BLaER1 (cell line): ENCODE results near the gene IL1RAP.

Experiments used
- H3K27ac ChIP-seq: shearing (Covaris generic); formaldehyde crosslinking; 2 replicates; pipeline ENCODE4 v1.8.1; 2022
- H3K27me3 ChIP-seq: shearing (Covaris generic); formaldehyde crosslinking; 2 replicates; pipeline ENCODE4 v1.8.1; 2022
- H3K36me3 ChIP-seq: shearing (Covaris generic); formaldehyde crosslinking; 2 replicates; pipeline ENCODE4 v1.8.1; 2022
- H3K4me1 ChIP-seq: shearing (Covaris generic); formaldehyde crosslinking; 2 replicates; pipeline ENCODE4 v1.8.1; 2022
- H3K4me2 ChIP-seq: shearing (Covaris generic); formaldehyde crosslinking; 2 replicates; pipeline ENCODE4 v1.8.1; 2022
- H3K4me3 ChIP-seq: shearing (Covaris generic); formaldehyde crosslinking; 2 replicates; pipeline ENCODE4 v1.8.1; 2022
- H3K9ac ChIP-seq: shearing (Covaris generic); formaldehyde crosslinking; 2 replicates; pipeline ENCODE4 v1.8.1; 2022
- H3K9me3 ChIP-seq: shearing (Covaris generic); formaldehyde crosslinking; 2 replicates; pipeline ENCODE4 v1.8.1; 2022
- H4K20me1 ChIP-seq: shearing (Covaris generic); formaldehyde crosslinking; 2 replicates; pipeline ENCODE4 v1.8.1; 2022
- Cebpa-rat ChIP-seq: shearing (Covaris generic); IDR thresholded peaks from 2 replicates; pipeline ENCODE4 v1.8.1; 2022

The IL1RAP gene

GRCh38 chr3:190566043-190566933 lies 52.4 kb downstream of the IL1RAP start:
- no peaks in the 10 kb centered on the region for H3K9me3 ChIP-seq
- no peak overlapping the region for H3K27ac ChIP-seq
- TF ChIP-seq Cebpa-rat: peak; percentile 51; the same call in 1 of the 2 replicates
- H3K27me3 ChIP-seq: no peaks in the 10 kb centered on the region
- no peaks in the 10 kb centered on the region for H3K36me3 ChIP-seq
- H4K20me1 ChIP-seq: no peaks in the 10 kb centered on the region
- no peak overlapping the region for H3K9ac ChIP-seq
- H3K4me3 ChIP-seq: no peak overlapping the region
- peaks cover 8% of the 10 kb centered on the region; the same call in 1 of the 2 replicates for H3K4me1 ChIP-seq
- 0 out of 2 replicates have a peak overlapping the region, but pooled peaks have one; percentile 17 for H3K4me2 ChIP-seq

- TF ChIP-seq Cebpa-rat: no peak
- no peak overlapping the region for H3K27ac ChIP-seq
- no peak overlapping the region for H3K9ac ChIP-seq
- no peaks in the 10 kb centered on the region for H4K20me1 ChIP-seq
- peaks cover 8% of the 10 kb centered on the region; the same call in 1 of the 2 replicates for H3K4me1 ChIP-seq
- no peak overlapping the region for H3K4me3 ChIP-seq
- no peaks in the 10 kb centered on the region for H3K36me3 ChIP-seq
- H3K4me2 ChIP-seq: no peak overlapping the region
- H3K27me3 ChIP-seq: no peaks in the 10 kb centered on the region
- no peaks in the 10 kb centered on the region for H3K9me3 ChIP-seq
These were observed 54.2 kb downstream of the IL1RAP start for GRCh38 chr3:190568036-190568435.

- TF ChIP-seq Cebpa-rat: no peak
- Histone ChIP-seq H3K9ac (no peak overlapping the region), H3K9me3 (peaks cover 4% of the 10 kb centered on the region; the same call in 1 of the 2 replicates), H4K20me1 (no peaks in the 10 kb centered on the region), H3K4me3 (no peak overlapping the region), H3K36me3 (no peaks in the 10 kb centered on the region), H3K27me3 (no peaks in the 10 kb centered on the region), H3K4me1 (no peaks in the 10 kb centered on the region), H3K4me2 (no peak overlapping the region), H3K27ac (no peak overlapping the region)
These were observed 60.6 kb downstream of the IL1RAP start for GRCh38 chr3:190574473-190574872.

- Histone ChIP-seq H3K9me3 (peaks cover 4% of the 10 kb centered on the region; the same call in 1 of the 2 replicates), H3K4me2 (no peak overlapping the region)
These were observed 61.7 kb downstream of the IL1RAP start for GRCh38 chr3:190575437-190576185.

GRCh38 chr3:190577225-190577624 lies 63.3 kb downstream of the IL1RAP start:
- H3K4me2 ChIP-seq: no peak overlapping the region

More at GRCh38 chr3:190575437-190576185, 61.7 kb downstream of the IL1RAP start:
- no peaks in the 10 kb centered on the region for H3K27me3 ChIP-seq
- H3K4me1 ChIP-seq: no peaks in the 10 kb centered on the region
- H3K36me3 ChIP-seq: no peaks in the 10 kb centered on the region
- no peak for TF ChIP-seq Cebpa-rat
- H3K4me3 ChIP-seq: no peak overlapping the region
- H4K20me1 ChIP-seq: no peaks in the 10 kb centered on the region
- H3K27ac ChIP-seq: no peak overlapping the region
- H3K9ac ChIP-seq: no peak overlapping the region

GRCh38 chr3:190579514-190580137 lies 65.7 kb downstream of the IL1RAP start:
- Histone ChIP-seq H3K27ac (no peak overlapping the region), H3K4me1 (no peaks in the 10 kb centered on the region), H3K4me2 (no peak overlapping the region), H3K9me3 (peaks cover 4% of the 10 kb centered on the region; the same call in 1 of the 2 replicates), H4K20me1 (no peaks in the 10 kb centered on the region), H3K27me3 (no peaks in the 10 kb centered on the region), H3K36me3 (no peaks in the 10 kb centered on the region), H3K9ac (no peak overlapping the region), H3K4me3 (no peak overlapping the region)
- TF ChIP-seq Cebpa-rat: no peak

More at GRCh38 chr3:190577225-190577624, 63.3 kb downstream of the IL1RAP start:
- TF ChIP-seq Cebpa-rat: no peak
- Histone ChIP-seq H3K27ac (no peak overlapping the region), H4K20me1 (no peaks in the 10 kb centered on the region), H3K4me1 (no peaks in the 10 kb centered on the region), H3K36me3 (no peaks in the 10 kb centered on the region), H3K9ac (no peak overlapping the region), H3K27me3 (no peaks in the 10 kb centered on the region), H3K9me3 (peaks cover 4% of the 10 kb centered on the region; the same call in 1 of the 2 replicates), H3K4me3 (no peak overlapping the region)

- H3K9ac ChIP-seq: no peak overlapping the region
- no peaks in the 10 kb centered on the region for H4K20me1 ChIP-seq
- H3K4me1 ChIP-seq: no peaks in the 10 kb centered on the region
- no peak for TF ChIP-seq Cebpa-rat
- H3K27me3 ChIP-seq: no peaks in the 10 kb centered on the region
- no peak overlapping the region for H3K27ac ChIP-seq
- H3K36me3 ChIP-seq: no peaks in the 10 kb centered on the region
- H3K4me3 ChIP-seq: no peak overlapping the region
- no peak overlapping the region for H3K4me2 ChIP-seq
- peaks cover 4% of the 10 kb centered on the region; the same call in 1 of the 2 replicates for H3K9me3 ChIP-seq
These were observed 66.5 kb downstream of the IL1RAP start for GRCh38 chr3:190580417-190580816.

GRCh38 chr3:190581041-190581541 lies 67.2 kb downstream of the IL1RAP start:
- no peak overlapping the region for H3K9ac ChIP-seq
- no peaks in the 10 kb centered on the region for H4K20me1 ChIP-seq
- no peaks in the 10 kb centered on the region for H3K27me3 ChIP-seq
- 0 out of 2 replicates have a peak, but pooled peaks cover under 1% of the 10 kb centered on the region for H3K4me1 ChIP-seq
- no peak overlapping the region for H3K4me3 ChIP-seq
- H3K27ac ChIP-seq: no peak overlapping the region
- H3K36me3 ChIP-seq: no peaks in the 10 kb centered on the region
- no peak for TF ChIP-seq Cebpa-rat
- H3K9me3 ChIP-seq: peaks cover 4% of the 10 kb centered on the region; the same call in 1 of the 2 replicates
- H3K4me2 ChIP-seq: no peak overlapping the region

GRCh38 chr3:190582667-190583066 lies 68.8 kb downstream of the IL1RAP start:
- Histone ChIP-seq H3K9me3 (no peaks in the 10 kb centered on the region), H3K27ac (no peak overlapping the region), H3K9ac (no peak overlapping the region), H4K20me1 (no peaks in the 10 kb centered on the region), H3K36me3 (no peaks in the 10 kb centered on the region), H3K4me3 (no peak overlapping the region), H3K27me3 (no peaks in the 10 kb centered on the region), H3K4me2 (no peak overlapping the region), H3K4me1 (peaks cover 16% of the 10 kb centered on the region; the same call in 1 of the 2 replicates)
- TF ChIP-seq Cebpa-rat: no peak
